Nephron progenitor cell (in vitro differentiated cells): ENCODE data around the gene MPP7.

Experiments
- DNase-seq: peaks from one replicate; pipeline ENCODE4 v3.0.0; 2021
- H3K27ac Mint-ChIP-seq: 2 replicates; pipeline ENCODE4 v1.8.0; 2021; ENCODE audit warnings: mild to moderate bottlenecking, moderate library complexity, mixed read lengths
- H3K27me3 Mint-ChIP-seq: 2 replicates; pipeline ENCODE4 v1.8.0; 2021; ENCODE audit warnings: mild to moderate bottlenecking, low read depth, mixed read lengths; ENCODE audit not compliant: poor library complexity
- H3K36me3 Mint-ChIP-seq: 2 replicates; pipeline ENCODE4 v1.8.0; 2021; ENCODE audit warnings: low read depth, mixed read lengths
- H3K4me1 Mint-ChIP-seq: 2 replicates; pipeline ENCODE4 v1.8.0; 2021; ENCODE audit warnings: mixed read lengths
- H3K4me3 Mint-ChIP-seq: 2 replicates; pipeline ENCODE4 v1.8.0; 2021; ENCODE audit warnings: mild to moderate bottlenecking, moderate library complexity, mixed read lengths
- H3K9me3 Mint-ChIP-seq: 2 replicates; pipeline ENCODE4 v1.8.0; 2021; ENCODE audit warnings: mild to moderate bottlenecking, moderate library complexity, mixed read lengths
- CTCF ChIP-seq: fragments of 200-600 bp; sonication (generic); IDR thresholded peaks from 2 replicates; pipeline ENCODE4 v1.5.0; 2021; ENCODE audit warnings: antibody characterized with exemption

The MPP7 gene

GRCh38 chr10:28283251-28283650 is 19.6 kb downstream of the MPP7 start:
- H3K36me3 Mint-ChIP-seq: no peaks in the 10 kb centered on the region
- no peaks in the 10 kb centered on the region for H3K9me3 Mint-ChIP-seq
- H3K27ac Mint-ChIP-seq: no peak overlapping the region
- H3K4me3 Mint-ChIP-seq: no peak overlapping the region
- no peak for DNase-seq
- peaks cover 3% of the 10 kb centered on the region for H3K27me3 Mint-ChIP-seq
- peaks cover 19% of the 10 kb centered on the region for H3K4me1 Mint-ChIP-seq
- no peak for TF ChIP-seq CTCF

GRCh38 chr10:28282336-28282735 is 20.5 kb downstream of the MPP7 start:
- TF ChIP-seq CTCF: no peak
- Mint-ChIP-seq H3K36me3 (no peaks in the 10 kb centered on the region), H3K9me3 (no peaks in the 10 kb centered on the region), H3K4me1 (peaks cover 19% of the 10 kb centered on the region), H3K27me3 (peaks cover 3% of the 10 kb centered on the region), H3K4me3 (no peak overlapping the region), H3K27ac (no peak overlapping the region)
- no peak for DNase-seq

- no peak for DNase-seq
- Mint-ChIP-seq H3K9me3 (no peaks in the 10 kb centered on the region), H3K27me3 (peaks cover 3% of the 10 kb centered on the region), H3K4me1 (peaks cover 19% of the 10 kb centered on the region), H3K27ac (no peak overlapping the region), H3K4me3 (no peak overlapping the region), H3K36me3 (no peaks in the 10 kb centered on the region)
- TF ChIP-seq CTCF: no peak
Measured at GRCh38 chr10:28281726-28282315, 21.0 kb downstream of the MPP7 start.

GRCh38 chr10:28280652-28281051 is 22.2 kb downstream of the MPP7 start:
- TF ChIP-seq CTCF: no peak
- no peak for DNase-seq
- peaks cover 3% of the 10 kb centered on the region for H3K27me3 Mint-ChIP-seq
- no peaks in the 10 kb centered on the region for H3K36me3 Mint-ChIP-seq
- no peaks in the 10 kb centered on the region for H3K9me3 Mint-ChIP-seq
- H3K4me3 Mint-ChIP-seq: no peak overlapping the region
- no peak overlapping the region for H3K27ac Mint-ChIP-seq
- peaks cover 19% of the 10 kb centered on the region for H3K4me1 Mint-ChIP-seq

- Mint-ChIP-seq H3K4me3 (no peak overlapping the region), H3K9me3 (no peaks in the 10 kb centered on the region), H3K36me3 (no peaks in the 10 kb centered on the region), H3K27me3 (peaks cover 3% of the 10 kb centered on the region), H3K27ac (no peak overlapping the region), H3K4me1 (peaks cover 19% of the 10 kb centered on the region)
- TF ChIP-seq CTCF: no peak
- DNase-seq: no peak
Measured at GRCh38 chr10:28279878-28280277, 23.0 kb downstream of the MPP7 start.

- Mint-ChIP-seq H3K27ac (no peak overlapping the region), H3K4me3 (no peak overlapping the region), H3K27me3 (peaks cover 3% of the 10 kb centered on the region), H3K9me3 (no peaks in the 10 kb centered on the region), H3K4me1 (peaks cover 19% of the 10 kb centered on the region), H3K36me3 (no peaks in the 10 kb centered on the region)
- no peak for TF ChIP-seq CTCF
- no peak for DNase-seq
Measured at GRCh38 chr10:28278842-28279241, 24.0 kb downstream of the MPP7 start.
